SJCRH30 (cell line): Measurements from ENCODE around the gene CACNA2D3. TPM values are rescaled to one million over a fixed set of nuclear protein-coding genes. Genes with fewer than 3 reads are reported as not detected.
A peak's percentile ranks its signal among the peaks of the same experiment; 100 is the strongest.

ENCODE experiments used
- DNase-seq, 2 experiments: peaks; one replicate each; pipeline ENCODE4 v3.0.0-alpha.2; 2015 to 2020
- H3K27ac ChIP-seq: fragments of 250-450 bp; sonication (Bioruptor Pico); 2 replicates; pipeline ENCODE4 v1.5.1; 2020; ENCODE audit warnings: mild to moderate bottlenecking, moderate library complexity
- H3K27me3 ChIP-seq: fragments of 250-450 bp; sonication (Bioruptor Pico); 2 replicates; pipeline ENCODE4 v1.5.1; 2020; ENCODE audit warnings: mild to moderate bottlenecking, moderate library complexity
- H3K36me3 ChIP-seq: fragments of 250-450 bp; sonication (Bioruptor Pico); 2 replicates; pipeline ENCODE4 v1.5.1; 2020; ENCODE audit warnings: mild to moderate bottlenecking, moderate library complexity
- H3K4me1 ChIP-seq: fragments of 250-450 bp; sonication (Bioruptor Pico); 2 replicates; pipeline ENCODE4 v1.5.1; 2020; ENCODE audit warnings: mild to moderate bottlenecking, moderate library complexity
- H3K4me3 ChIP-seq: fragments of 250-450 bp; sonication (Bioruptor Pico); 2 replicates; pipeline ENCODE4 v1.5.1; 2020; ENCODE audit warnings: mild to moderate bottlenecking, moderate library complexity
- H3K9me3 ChIP-seq: fragments of 250-450 bp; sonication (Bioruptor Pico); replicated peaks from 2 replicates; pipeline ENCODE4 v1.5.1; 2020; ENCODE audit warnings: mild to moderate bottlenecking, moderate library complexity
- total RNA-seq: library from RNA; depleted of rRNA; stranded (reverse); fragments of >200 nt; shearing (Covaris generic); gene quantifications from 2 replicates; pipeline ENCODE4 v1.2.3, GENCODE V29; 2014

Gene CACNA2D3
- total RNA-seq, 1 experiment from 2014 or later = 0.22 TPM

DNA sequence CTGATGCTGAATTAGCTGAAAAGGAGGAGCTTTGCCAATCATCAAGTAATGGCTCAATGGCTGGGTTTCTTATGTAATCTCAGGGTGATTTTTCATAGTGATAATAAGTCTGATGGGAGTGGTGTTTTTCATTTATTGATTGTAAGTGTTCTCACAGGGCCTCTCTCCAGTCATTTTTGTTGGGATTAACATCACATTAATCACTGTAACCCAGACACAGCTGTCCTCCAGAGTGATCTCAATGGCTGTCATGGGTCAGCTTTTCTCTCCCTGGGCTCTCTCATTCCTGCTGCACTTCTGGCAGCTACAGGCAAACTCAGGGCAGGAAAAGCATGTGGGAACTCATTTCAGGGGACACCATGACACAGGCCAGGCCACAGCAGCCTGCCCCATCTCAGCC, 642.6 kb downstream of the CACNA2D3 start:
- H3K9me3 ChIP-seq = no peaks in the 10 kb centered on the region
- DNase-seq = no peak
- H3K27me3 ChIP-seq = no peaks in the 10 kb centered on the region
- no peaks in the 10 kb centered on the region for H3K4me1 ChIP-seq
- no peak overlapping the region for H3K4me3 ChIP-seq
- H3K27ac ChIP-seq = no peak overlapping the region
- H3K36me3 ChIP-seq = no peaks in the 10 kb centered on the region

DNA sequence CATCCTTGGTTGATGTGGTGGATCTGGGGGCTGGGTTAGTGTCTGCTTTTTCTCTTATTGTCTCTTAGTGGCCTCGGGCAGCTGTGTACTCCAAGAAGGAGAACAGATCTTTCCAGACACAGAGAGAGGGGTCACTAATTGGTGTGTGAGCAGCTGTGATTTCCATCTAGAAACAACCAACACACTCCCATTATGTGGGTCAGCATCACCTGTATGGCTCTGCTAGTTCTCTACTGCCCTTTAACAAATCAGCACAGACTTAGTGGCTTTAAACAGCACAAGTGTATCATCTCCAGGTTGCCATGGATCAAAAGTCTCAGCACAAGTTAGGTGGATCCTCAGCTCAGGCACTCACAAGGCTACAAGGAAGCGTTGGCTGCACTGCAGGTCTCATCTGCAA, 648.7 kb downstream of the CACNA2D3 start:
- DNase-seq = no peak
- H3K4me3 ChIP-seq = no peak overlapping the region
- H3K27ac ChIP-seq = no peak overlapping the region
- no peaks in the 10 kb centered on the region for H3K36me3 ChIP-seq
- H3K9me3 ChIP-seq = no peaks in the 10 kb centered on the region
- no peaks in the 10 kb centered on the region for H3K4me1 ChIP-seq
- no peaks in the 10 kb centered on the region for H3K27me3 ChIP-seq

DNA sequence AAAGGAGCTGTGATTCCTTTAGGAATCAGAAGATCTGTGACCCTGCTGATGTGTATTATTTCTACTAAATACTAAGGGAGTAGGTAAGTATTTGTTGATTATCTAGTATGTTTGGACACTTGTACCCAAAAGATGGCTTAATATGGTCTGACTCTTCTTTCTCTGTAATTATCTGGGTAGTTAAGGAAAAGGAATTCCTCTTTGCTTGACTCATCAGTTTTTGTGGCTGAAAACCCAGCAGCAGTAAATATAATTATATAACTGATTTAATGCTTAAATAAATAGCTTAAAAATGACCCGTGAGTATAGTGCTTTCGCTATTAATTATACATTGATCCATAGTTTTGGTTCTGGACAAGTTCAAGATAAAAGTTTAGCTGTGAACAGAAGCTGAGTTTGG, 649.7 kb downstream of the CACNA2D3 start:
- no peaks in the 10 kb centered on the region for H3K4me1 ChIP-seq
- H3K27me3 ChIP-seq = no peaks in the 10 kb centered on the region
- DNase-seq = no peak
- H3K4me3 ChIP-seq = no peak overlapping the region
- H3K36me3 ChIP-seq = no peaks in the 10 kb centered on the region
- H3K27ac ChIP-seq = no peak overlapping the region
- H3K9me3 ChIP-seq = no peaks in the 10 kb centered on the region

DNA sequence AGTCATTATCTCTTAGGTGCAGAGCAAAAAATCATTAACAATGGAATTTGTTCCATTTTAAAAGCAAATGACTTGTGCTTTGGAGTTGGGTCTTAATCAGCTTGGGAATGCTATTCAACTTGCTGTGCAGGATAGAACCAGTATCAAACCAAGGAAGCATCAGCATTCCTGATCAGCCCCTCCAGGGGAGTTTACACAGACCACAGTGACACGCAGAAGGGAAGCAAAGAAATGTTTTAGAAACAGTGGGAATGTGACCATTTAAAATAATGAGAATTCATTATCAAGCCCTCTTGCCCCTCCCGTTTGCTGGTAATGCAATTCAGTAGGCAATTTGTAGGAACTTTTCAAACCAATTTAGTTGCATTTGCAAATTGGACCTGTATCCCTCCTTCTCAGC, 650.4 kb downstream of the CACNA2D3 start:
- Histone ChIP-seq H3K4me1 (no peaks in the 10 kb centered on the region), H3K27me3 (no peaks in the 10 kb centered on the region), H3K9me3 (no peaks in the 10 kb centered on the region), H3K4me3 (no peak overlapping the region), H3K27ac (no peak overlapping the region), H3K36me3 (no peaks in the 10 kb centered on the region)
- no peak for DNase-seq

DNA sequence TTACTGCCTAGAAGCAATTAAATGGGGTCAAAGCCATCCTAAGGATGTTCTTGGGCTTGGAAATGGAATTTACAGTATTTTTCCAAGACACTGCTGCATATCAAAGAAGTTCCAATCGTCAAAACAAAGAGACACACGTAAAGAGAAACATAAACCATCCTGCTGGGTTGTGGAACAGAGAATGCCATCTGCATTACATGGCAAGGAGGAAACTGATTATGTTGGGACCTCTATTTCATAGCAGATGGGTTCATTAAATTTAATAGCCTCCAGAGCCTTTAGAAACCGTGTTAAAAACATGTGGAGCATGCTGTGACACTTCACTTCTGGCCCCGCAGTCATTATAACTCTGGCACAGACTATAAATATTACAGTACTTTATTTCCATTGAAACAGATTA, 650.9 kb downstream of the CACNA2D3 start:
- no peak for DNase-seq
- no peaks in the 10 kb centered on the region for H3K36me3 ChIP-seq
- H3K27me3 ChIP-seq = no peaks in the 10 kb centered on the region
- no peak overlapping the region for H3K4me3 ChIP-seq
- H3K9me3 ChIP-seq = no peaks in the 10 kb centered on the region
- no peak overlapping the region for H3K27ac ChIP-seq
- no peaks in the 10 kb centered on the region for H3K4me1 ChIP-seq

DNA sequence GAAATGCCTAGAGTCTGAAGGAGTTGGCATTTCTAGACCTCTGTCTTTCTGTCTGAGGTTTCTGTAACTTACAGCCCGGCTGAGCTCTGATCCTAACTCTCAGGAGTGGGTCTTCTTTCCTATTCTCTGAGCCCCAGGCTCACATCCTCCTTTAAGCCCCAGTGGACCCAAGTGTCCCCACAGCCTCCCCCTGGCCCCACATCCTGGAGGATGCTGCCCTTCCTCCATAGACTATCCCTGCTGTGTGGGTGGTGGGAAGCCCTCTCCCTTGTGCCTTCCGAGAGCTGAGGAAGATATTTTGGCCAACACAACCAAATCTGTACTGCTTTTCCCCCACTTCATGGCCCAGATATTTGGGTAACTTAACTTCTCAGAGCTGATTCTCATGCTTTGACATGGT, 654.2 kb downstream of the CACNA2D3 start:
- H3K27ac ChIP-seq = no peak overlapping the region
- no peaks in the 10 kb centered on the region for H3K9me3 ChIP-seq
- H3K4me3 ChIP-seq = no peak overlapping the region
- no peaks in the 10 kb centered on the region for H3K36me3 ChIP-seq
- DNase-seq = no peak
- H3K4me1 ChIP-seq = no peaks in the 10 kb centered on the region
- H3K27me3 ChIP-seq = no peaks in the 10 kb centered on the region

DNA sequence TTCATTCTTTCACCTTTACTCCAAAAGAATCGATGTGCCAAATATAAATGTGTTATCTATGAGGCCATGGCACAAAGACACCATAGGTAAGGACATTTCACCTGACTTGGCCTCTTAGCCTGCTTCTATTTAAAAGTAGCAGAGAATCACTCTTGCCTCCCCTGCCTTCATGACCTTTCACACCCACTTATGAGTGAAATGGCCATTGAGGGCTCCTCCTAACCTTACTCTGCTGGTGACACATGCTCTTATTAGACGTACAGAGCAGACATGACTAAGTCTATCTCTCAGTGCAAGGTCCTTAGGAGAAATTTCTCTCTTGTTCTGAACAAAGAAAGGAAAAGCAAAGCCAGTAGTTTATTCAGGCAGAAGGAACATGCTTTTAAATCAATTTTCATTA, 654.8 kb downstream of the CACNA2D3 start:
- Histone ChIP-seq H3K27me3 (no peaks in the 10 kb centered on the region), H3K9me3 (no peaks in the 10 kb centered on the region), H3K4me1 (no peaks in the 10 kb centered on the region), H3K4me3 (no peak overlapping the region), H3K36me3 (no peaks in the 10 kb centered on the region), H3K27ac (no peak overlapping the region)
- no peak for DNase-seq

DNA sequence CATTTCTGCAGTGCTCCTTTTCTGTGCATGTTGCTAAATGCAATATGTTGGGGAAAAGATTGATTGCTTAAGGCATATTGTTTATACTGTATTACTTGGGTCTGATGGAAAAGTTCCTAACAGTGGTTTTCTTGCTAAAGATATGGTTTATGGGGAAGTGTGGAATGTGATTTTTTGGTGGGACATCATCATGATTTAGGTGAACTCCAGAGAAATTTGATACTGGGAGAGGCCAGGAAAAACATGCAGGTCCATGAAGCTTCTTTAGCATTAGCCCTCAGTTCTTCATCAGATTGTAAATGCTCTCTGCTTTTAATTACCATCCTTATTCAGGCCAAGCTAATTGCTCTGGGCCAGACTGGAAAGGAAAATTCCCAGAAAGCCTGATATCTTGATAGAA, 658.0 kb downstream of the CACNA2D3 start:
- DNase-seq = no peak
- no peaks in the 10 kb centered on the region for H3K4me1 ChIP-seq
- no peak overlapping the region for H3K4me3 ChIP-seq
- no peak overlapping the region for H3K27ac ChIP-seq
- no peaks in the 10 kb centered on the region for H3K9me3 ChIP-seq
- no peaks in the 10 kb centered on the region for H3K36me3 ChIP-seq
- H3K27me3 ChIP-seq = no peaks in the 10 kb centered on the region

DNA sequence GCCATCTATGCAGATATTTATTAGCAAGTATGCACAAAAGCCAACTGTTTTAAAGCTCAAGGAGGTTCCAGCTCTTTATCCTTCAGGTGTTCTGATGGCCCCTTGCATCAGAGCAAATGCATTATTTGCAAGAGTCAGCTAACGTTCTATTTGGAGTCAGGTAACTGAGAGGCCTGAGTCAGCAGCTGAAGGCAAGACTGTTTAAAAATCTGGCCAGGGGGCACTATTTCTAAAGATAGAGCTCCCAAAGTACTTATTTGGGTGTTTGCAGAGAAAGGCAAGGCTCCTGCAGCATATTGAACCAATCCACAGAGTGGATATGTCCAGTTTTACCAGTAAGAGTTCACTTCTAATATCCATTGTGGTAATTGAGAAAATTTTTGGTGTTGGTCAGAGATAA, 659.4 kb downstream of the CACNA2D3 start:
- H3K27ac ChIP-seq = no peak overlapping the region
- no peaks in the 10 kb centered on the region for H3K9me3 ChIP-seq
- no peaks in the 10 kb centered on the region for H3K27me3 ChIP-seq
- DNase-seq = no peak
- no peaks in the 10 kb centered on the region for H3K4me1 ChIP-seq
- H3K4me3 ChIP-seq = no peak overlapping the region
- H3K36me3 ChIP-seq = no peaks in the 10 kb centered on the region

DNA sequence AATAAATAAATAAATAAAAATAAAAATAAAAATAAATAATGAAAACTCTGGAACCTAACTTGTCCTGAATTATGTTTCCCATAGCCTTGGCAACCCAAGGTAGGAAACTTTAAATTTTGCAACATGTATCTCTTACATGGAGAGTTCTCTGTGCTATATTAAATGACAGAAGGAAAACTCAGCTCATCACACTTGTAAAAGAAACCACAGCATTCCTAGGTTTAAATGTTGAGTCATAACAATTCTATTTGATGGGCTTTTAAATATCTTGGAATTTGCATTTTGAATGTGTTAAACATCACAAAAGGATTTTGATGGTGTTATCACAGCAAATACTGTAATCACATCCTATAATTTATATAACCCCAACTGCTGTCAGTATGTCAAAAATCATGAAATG, 661.3 kb downstream of the CACNA2D3 start:
- no peaks in the 10 kb centered on the region for H3K36me3 ChIP-seq
- no peak for DNase-seq
- H3K27ac ChIP-seq = no peak overlapping the region
- 0 out of 2 replicates have a peak, but pooled peaks cover 5% of the 10 kb centered on the region for H3K9me3 ChIP-seq
- no peaks in the 10 kb centered on the region for H3K27me3 ChIP-seq
- H3K4me1 ChIP-seq = no peaks in the 10 kb centered on the region
- no peak overlapping the region for H3K4me3 ChIP-seq

DNA sequence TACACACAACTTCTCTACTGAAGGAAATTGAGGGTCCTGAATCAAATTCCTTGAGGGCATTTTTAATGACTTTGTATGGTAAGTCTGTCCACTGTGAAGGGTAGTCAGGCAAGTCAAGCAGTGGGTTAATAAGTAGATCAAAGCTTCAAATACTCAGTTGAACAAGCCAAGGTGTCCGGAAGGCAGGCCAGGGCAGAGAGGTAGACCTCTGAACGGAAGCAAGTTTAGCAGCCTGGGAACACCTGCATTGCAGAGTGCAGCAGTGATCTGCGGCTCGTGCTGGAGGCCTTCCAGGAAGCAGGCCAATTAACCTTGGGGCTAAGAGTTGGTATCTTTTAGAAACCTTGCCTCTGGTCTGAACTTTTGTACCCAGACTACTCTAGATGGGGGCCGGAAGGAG, 661.7 kb downstream of the CACNA2D3 start:
- H3K4me3 ChIP-seq = no peak overlapping the region
- no peak for DNase-seq
- no peak overlapping the region for H3K27ac ChIP-seq
- no peaks in the 10 kb centered on the region for H3K4me1 ChIP-seq
- 0 out of 2 replicates have a peak, but pooled peaks cover 5% of the 10 kb centered on the region for H3K9me3 ChIP-seq
- no peaks in the 10 kb centered on the region for H3K36me3 ChIP-seq
- H3K27me3 ChIP-seq = no peaks in the 10 kb centered on the region

DNA sequence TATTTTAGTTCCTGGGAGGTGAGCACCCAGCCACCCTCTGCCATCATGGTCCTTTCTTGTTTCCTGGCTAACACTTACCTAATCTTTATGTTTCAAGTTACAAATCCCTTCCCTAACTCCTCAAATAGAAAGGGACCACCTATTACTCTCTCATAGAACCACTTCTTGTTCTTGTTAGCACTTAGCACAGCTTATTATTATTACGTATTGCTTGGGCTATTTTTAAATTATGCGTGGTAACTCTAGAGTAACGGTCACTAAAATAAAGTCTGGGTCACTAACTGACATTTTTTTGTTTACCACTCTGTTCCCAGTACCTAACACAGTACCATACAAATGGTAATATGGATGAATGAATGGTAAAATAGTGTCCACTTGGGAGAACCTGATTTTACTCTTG, 663.6 kb downstream of the CACNA2D3 start:
- Histone ChIP-seq H3K27ac (no peak overlapping the region), H3K4me1 (no peaks in the 10 kb centered on the region), H3K36me3 (no peaks in the 10 kb centered on the region), H3K27me3 (no peaks in the 10 kb centered on the region), H3K4me3 (no peak overlapping the region), H3K9me3 (0 out of 2 replicates have a peak, but pooled peaks cover 5% of the 10 kb centered on the region)
- no peak for DNase-seq

DNA sequence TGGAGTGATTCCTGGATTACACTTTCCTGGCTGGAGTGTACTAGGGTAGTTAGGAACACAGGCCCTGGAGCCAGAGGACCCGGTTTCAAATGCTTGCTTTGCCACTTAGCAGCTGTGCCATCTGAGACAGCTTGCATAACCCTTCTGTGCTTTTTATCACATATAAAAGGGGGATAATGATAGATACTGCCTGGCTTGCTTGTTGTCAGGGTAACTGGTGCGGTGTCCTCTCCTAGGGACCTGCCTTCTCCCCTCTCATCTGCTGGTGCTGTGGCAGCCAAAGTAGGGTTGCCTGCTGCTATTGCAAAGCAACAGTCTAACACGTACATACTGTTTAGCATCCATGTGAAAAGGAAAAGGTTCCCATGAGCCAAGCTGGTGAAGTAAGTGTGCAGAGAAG, 667.7 kb downstream of the CACNA2D3 start:
- Histone ChIP-seq H3K4me3 (no peak overlapping the region), H3K27ac (no peak overlapping the region), H3K27me3 (no peaks in the 10 kb centered on the region), H3K9me3 (0 out of 2 replicates have a peak, but pooled peaks cover 5% of the 10 kb centered on the region), H3K36me3 (no peaks in the 10 kb centered on the region), H3K4me1 (no peaks in the 10 kb centered on the region)
- no peak for DNase-seq

DNA sequence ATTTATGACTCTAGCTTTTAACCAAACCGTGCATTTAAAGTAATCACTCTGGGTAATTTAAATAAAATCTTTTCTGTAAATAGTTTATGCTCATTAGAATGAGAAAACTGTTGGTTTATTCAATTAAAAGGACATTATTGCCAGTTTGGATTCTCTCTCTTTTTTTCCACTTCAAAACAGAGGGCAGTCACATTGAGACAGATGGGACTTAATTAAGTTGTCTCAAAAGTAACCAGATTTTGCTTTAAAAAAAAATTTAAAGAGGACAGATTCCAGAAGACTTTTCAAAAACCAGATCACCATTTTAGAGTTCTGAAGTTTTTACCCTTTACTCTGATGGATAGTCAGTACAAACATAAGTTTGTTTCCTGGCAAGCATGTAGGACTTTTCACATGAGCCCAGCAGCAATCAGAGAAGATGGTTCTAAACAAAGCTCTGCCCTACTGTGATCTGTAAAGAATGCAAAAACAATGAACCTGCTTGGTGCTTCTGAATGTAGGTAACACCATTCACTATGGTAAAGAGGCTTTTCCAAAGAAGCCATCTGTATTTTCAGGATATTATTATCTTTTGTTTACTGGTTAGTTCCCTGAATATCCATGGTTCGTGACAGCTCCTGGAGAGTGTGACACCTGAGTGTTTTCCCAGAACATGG, 669.3 kb downstream of the CACNA2D3 start:
- Histone ChIP-seq H3K9me3 (0 out of 2 replicates have a peak, but pooled peaks cover 5% of the 10 kb centered on the region), H3K27ac (no peak overlapping the region), H3K4me1 (no peaks in the 10 kb centered on the region), H3K27me3 (no peaks in the 10 kb centered on the region), H3K4me3 (no peak overlapping the region), H3K36me3 (no peaks in the 10 kb centered on the region)
- no peak for DNase-seq

DNA sequence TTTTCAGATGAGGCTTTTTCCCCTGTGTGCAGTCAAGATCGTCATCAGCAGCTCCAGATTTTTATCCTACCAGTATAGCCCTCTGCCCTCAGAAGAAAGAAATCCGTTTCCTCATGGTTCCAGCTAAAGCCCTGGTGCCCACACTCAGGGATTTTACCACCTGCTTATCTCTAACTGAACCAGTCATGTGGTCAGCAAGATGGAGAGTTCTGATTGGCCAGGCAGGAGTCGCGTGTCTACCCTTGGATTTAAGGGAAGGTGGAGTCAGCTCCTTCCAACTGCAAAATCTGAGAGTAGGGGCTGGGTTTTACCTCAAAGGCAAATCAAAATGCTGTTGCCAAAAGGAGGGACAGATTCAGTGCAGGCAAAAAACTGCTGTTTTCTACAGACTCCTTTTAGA, 670.2 kb downstream of the CACNA2D3 start:
- peak in 1 of 2 experiments; percentile 5 for DNase-seq
- Histone ChIP-seq H3K4me1 (no peaks in the 10 kb centered on the region), H3K9me3 (0 out of 2 replicates have a peak, but pooled peaks cover 1% of the 10 kb centered on the region)

DNA sequence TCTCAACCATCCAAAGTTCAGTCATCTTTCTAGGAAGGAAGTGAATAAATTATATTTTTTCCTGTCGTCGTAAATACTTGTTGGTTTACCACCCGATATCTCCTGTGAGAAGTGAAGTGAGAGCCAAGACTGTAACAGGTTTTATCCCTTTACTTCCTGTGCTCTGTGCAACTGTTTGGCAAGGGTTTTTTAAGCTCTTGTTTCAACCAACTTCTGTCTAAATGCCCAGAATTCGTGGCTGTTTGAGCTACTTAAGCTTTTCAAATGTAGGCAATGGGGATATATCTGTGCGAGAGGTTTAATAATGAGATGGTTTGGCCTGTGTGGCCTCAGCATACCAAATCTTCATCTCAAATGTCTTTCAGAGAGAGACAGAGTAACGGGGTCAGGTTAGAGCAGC, 670.8 kb downstream of the CACNA2D3 start:
- H3K4me3 ChIP-seq = no peak overlapping the region
- no peak overlapping the region for H3K27ac ChIP-seq
- H3K36me3 ChIP-seq = no peaks in the 10 kb centered on the region
- no peak for DNase-seq
- no peaks in the 10 kb centered on the region for H3K9me3 ChIP-seq
- no peaks in the 10 kb centered on the region for H3K27me3 ChIP-seq
- no peaks in the 10 kb centered on the region for H3K4me1 ChIP-seq

More for the DNA sequence above, 670.2 kb downstream of the CACNA2D3 start:
- Histone ChIP-seq H3K36me3 (no peaks in the 10 kb centered on the region), H3K27me3 (no peaks in the 10 kb centered on the region), H3K4me3 (no peak overlapping the region), H3K27ac (no peak overlapping the region)
